HG02852 (cell line): ENCODE measurements around the gene TP63.

Experiments used
- ATAC-seq: cut with Tn5 transposase; IDR thresholded peaks from one replicate; pipeline ENCODE4 v1.9.1; 2021; ENCODE audit warnings: mild to moderate bottlenecking, moderate library complexity; ENCODE audit not compliant: unreplicated experiment

Gene TP63

GRCh38 chr3:189902230-189903186, 271.3 kb downstream of the TP63 start:
- no peak for ATAC-seq

- no peak for ATAC-seq
Measured at GRCh38 chr3:189903562-189904250, 272.5 kb downstream of the TP63 start.

GRCh38 chr3:189907803-189908202, 276.6 kb downstream of the TP63 start:
- no peak for ATAC-seq

GRCh38 chr3:189908646-189909045, 277.5 kb downstream of the TP63 start:
- ATAC-seq: no peak

GRCh38 chr3:189909139-189909538, 277.9 kb downstream of the TP63 start:
- no peak for ATAC-seq

- ATAC-seq: no peak
Measured at GRCh38 chr3:189909573-189909972, 278.4 kb downstream of the TP63 start.

- no peak for ATAC-seq
Measured at GRCh38 chr3:189911001-189911400, 279.8 kb downstream of the TP63 start.

- no peak for ATAC-seq
Measured at GRCh38 chr3:189914799-189915198, 283.6 kb downstream of the TP63 start.

- ATAC-seq: no peak
Measured at GRCh38 chr3:189921770-189922169, 290.6 kb downstream of the TP63 start.

- ATAC-seq: no peak
Measured at GRCh38 chr3:189927975-189928895, 297.0 kb downstream of the TP63 start.

GRCh38 chr3:189936201-189936945, 305.2 kb downstream of the TP63 start:
- ATAC-seq: no peak

GRCh38 chr3:189937302-189938127, 306.3 kb downstream of the TP63 start:
- ATAC-seq: no peak

- ATAC-seq: no peak
Measured at GRCh38 chr3:189941125-189941524, 309.9 kb downstream of the TP63 start.

- ATAC-seq: no peak
Measured at GRCh38 chr3:189941679-189942078, 310.5 kb downstream of the TP63 start.

GRCh38 chr3:189942948-189943347, 311.8 kb downstream of the TP63 start:
- ATAC-seq: no peak

- ATAC-seq: no peak
Measured at GRCh38 chr3:189944285-189945145, 313.3 kb downstream of the TP63 start.

- ATAC-seq: no peak
Measured at GRCh38 chr3:189945935-189946709, 314.9 kb downstream of the TP63 start.
